Stomach (tissue), 9 donors: ENCODE data around the gene SLC25A26. TPM values are rescaled to one million over a fixed set of nuclear protein-coding genes. Genes with fewer than 3 reads are reported as not detected.

Source experiments
- DNase-seq, 2 donors: peaks; one replicate each; pipeline versions ENCODE4 v3.0.0 to v3.0.0-alpha.2; 2013 to 2019
- H3K27ac ChIP-seq, 5 donors: fragments of 200-600 bp in 4 of 5; sonication (generic) in 4 of 5; one replicate each; pipeline ENCODE4 v1.5.1; 2013 to 2019; ENCODE audit warnings: mild to moderate bottlenecking in 1 of 5, moderate library complexity in 1 of 5
- H3K27me3 ChIP-seq, 3 donors: fragments of 200-600 bp; sonication (generic); one replicate each; pipeline ENCODE4 v1.5.1; 2017 to 2019; ENCODE audit warnings: mixed run types in 1 of 3
- H3K36me3 ChIP-seq, 4 donors: fragments of 200-600 bp; sonication (generic); 1 replicate in 3 of 4; 2 replicates in 1 of 4; pipeline ENCODE4 v1.5.1; 2016 to 2019
- H3K4me1 ChIP-seq, 4 donors: fragments of 200-600 bp; sonication (generic); one replicate each; pipeline ENCODE4 v1.5.1; 2016 to 2019
- H3K4me3 ChIP-seq, 4 donors: fragments of 200-600 bp; sonication (generic) in 3 of 4; one replicate each; pipeline ENCODE4 v1.5.1; 2016 to 2019; ENCODE audit warnings: mild to moderate bottlenecking in 1 of 4
- H3K9me3 ChIP-seq, 4 donors: fragments of 200-600 bp; sonication (generic); one replicate each; pipeline ENCODE4 v1.5.1; 2016 to 2019
- EP300 ChIP-seq: sonication (generic); formaldehyde crosslinking; IDR thresholded peaks from one replicate; pipeline ENCODE4 v1.6.1; 2017; ENCODE audit warnings: antibody characterized with exemption
- POLR2A ChIP-seq, 4 donors: fragments of 450-650 bp; IDR thresholded peaks; one replicate each; pipeline ENCODE4 v1.6.1; 2016; ENCODE audit warnings: antibody characterized with exemption in 4 of 4, control low read depth in 2 of 4, mild to moderate bottlenecking in 1 of 4, moderate library complexity in 1 of 4
- POLR2AphosphoS5 ChIP-seq, 3 donors: sonication (generic); formaldehyde crosslinking; IDR thresholded peaks; one replicate each; pipeline ENCODE4 v1.6.1; 2016; ENCODE audit warnings: antibody characterized with exemption in 3 of 3
- WGBS, 5 donors: extraction: QIAGEN DNeasy Blood & Tissue Kit in 3 of 5; methylation state at CpG; one replicate each; pipeline versions ENCODE4 v1.1.5 to v1.1.7; 2013 to 2018; 5-methylcytosine and 5-hydroxymethylcytosine counted together
- intact Hi-C: fragments of 100-400 bp; cut with DNase I; formaldehyde crosslinking; loops from one replicate; pipeline ENCODE4 v1.15.1; 2023; ENCODE audit warnings: low total_unique reads
- polyA plus RNA-seq, 3 donors: library from polyadenylated mRNA; stranded (reverse); fragments of 200-250 nt; gene quantifications; one replicate each; pipeline ENCODE4 v1.2.3, GENCODE V29; 2013
- total RNA-seq, 5 donors: library from RNA; depleted of rRNA; stranded (reverse); fragments of >200 nt; gene quantifications; one replicate each; pipeline versions ENCODE4 v1.1.0 to v1.2.3, GENCODE V29; 2014 to 2016
- TF ChIP-seq, protein P1 (sequence below), 7 experiments: fragments of 450-650 bp in 4 of 7; fragments of 200-600 bp in 3 of 7; sonication (generic) in 3 of 7; IDR thresholded peaks; one replicate each; pipeline ENCODE4 v1.5.1; 2016 to 2019; ENCODE audit warnings: antibody characterized with exemption in 7 of 7, control low read depth in 2 of 7, mild to moderate bottlenecking in 1 of 7
- donor health status: healthy with polysubstance abuse.
- donor health status: Bipolar disorder and iron deficiency.
- donor health status: healthy.

SLC25A26 gene
- total and polyA plus RNA-seq, 8 donors, result 1.2 to 26.6 (median 14.1) TPM

DNA sequence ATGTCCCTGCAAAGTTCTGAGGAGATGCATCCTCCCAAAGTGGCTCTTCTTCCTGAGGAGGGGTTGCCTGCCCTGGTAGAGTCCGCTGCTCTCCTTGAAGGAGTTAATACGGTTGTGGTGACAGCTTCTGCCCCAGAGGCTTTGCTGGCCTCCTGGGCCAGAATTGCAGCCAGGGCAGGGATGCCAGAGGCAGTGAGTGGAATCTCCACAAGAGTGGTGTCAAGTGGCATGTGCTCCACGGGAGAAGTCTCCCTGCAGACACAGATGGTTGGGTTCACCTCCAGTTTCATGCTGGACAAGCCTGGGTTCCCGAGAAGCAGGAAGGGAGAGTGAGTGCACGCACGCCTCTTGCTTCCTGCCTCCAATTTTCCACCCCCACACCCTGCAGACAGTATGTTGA lies 105.5 kb downstream of the SLC25A26 start:
- Histone ChIP-seq H3K4me1 (no peaks in the 10 kb centered on the region), H3K27ac (no peak overlapping the region), H3K4me3 (no peak overlapping the region), H3K9me3 (peaks cover 0 to 9% (median 0%) of the 10 kb centered on the region in 4 donors), H3K27me3 (no peaks in the 10 kb centered on the region), H3K36me3 (no peaks in the 10 kb centered on the region)
- WGBS, 5 donors, result 74 to 96% (median 90%) methylated on average over 5 to 6 of the region's 6 CpGs
- DNase-seq, result no peak
- TF ChIP-seq, protein P1, sequence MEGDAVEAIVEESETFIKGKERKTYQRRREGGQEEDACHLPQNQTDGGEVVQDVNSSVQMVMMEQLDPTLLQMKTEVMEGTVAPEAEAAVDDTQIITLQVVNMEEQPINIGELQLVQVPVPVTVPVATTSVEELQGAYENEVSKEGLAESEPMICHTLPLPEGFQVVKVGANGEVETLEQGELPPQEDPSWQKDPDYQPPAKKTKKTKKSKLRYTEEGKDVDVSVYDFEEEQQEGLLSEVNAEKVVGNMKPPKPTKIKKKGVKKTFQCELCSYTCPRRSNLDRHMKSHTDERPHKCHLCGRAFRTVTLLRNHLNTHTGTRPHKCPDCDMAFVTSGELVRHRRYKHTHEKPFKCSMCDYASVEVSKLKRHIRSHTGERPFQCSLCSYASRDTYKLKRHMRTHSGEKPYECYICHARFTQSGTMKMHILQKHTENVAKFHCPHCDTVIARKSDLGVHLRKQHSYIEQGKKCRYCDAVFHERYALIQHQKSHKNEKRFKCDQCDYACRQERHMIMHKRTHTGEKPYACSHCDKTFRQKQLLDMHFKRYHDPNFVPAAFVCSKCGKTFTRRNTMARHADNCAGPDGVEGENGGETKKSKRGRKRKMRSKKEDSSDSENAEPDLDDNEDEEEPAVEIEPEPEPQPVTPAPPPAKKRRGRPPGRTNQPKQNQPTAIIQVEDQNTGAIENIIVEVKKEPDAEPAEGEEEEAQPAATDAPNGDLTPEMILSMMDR (IDR thresholded peaks at IDR 0.05), result no peak
- no peak for TF ChIP-seq POLR2AphosphoS5 (IDR thresholded peaks at IDR 0.05)
- TF ChIP-seq EP300, result no peak
- TF ChIP-seq POLR2A (IDR thresholded peaks at IDR 0.05), result no peak
- intact Hi-C loops, result no loop called here

GRCh38 chr3:66335671-66336070 lies 114.9 kb downstream of the SLC25A26 start:
- no peak overlapping the region for H3K27ac ChIP-seq
- no peaks in the 10 kb centered on the region for H3K27me3 ChIP-seq
- H3K36me3 ChIP-seq, result no peaks in the 10 kb centered on the region
- H3K4me1 ChIP-seq, result peaks cover 0 to 15% (median 0%) of the 10 kb centered on the region in 4 donors
- TF ChIP-seq EP300, result no peak
- no peak for TF ChIP-seq POLR2AphosphoS5 (IDR thresholded peaks at IDR 0.05)
- no peak for TF ChIP-seq POLR2A (IDR thresholded peaks at IDR 0.05)
- TF ChIP-seq, protein P1 (IDR thresholded peaks at IDR 0.05), result no peak
- H3K4me3 ChIP-seq, result no peak overlapping the region
- WGBS, 5 donors, result 95 to 98% (median 96%) methylated on average over 2 of the region's 2 CpGs
- DNase-seq, result no peak
- H3K9me3 ChIP-seq, result no peaks in the 10 kb centered on the region
- intact Hi-C loops, result no loop called here

GRCh38 chr3:66336333-66336766 lies 115.5 kb downstream of the SLC25A26 start:
- Histone ChIP-seq H3K27me3 (no peaks in the 10 kb centered on the region), H3K4me1 (peaks cover 0 to 15% (median 0%) of the 10 kb centered on the region in 4 donors), H3K4me3 (no peak overlapping the region), H3K27ac (no peak overlapping the region), H3K9me3 (no peaks in the 10 kb centered on the region), H3K36me3 (no peaks in the 10 kb centered on the region)
- intact Hi-C loops, result no loop called here
- 19 to 36% (median 31%) methylated on average over 4 of the region's 4 CpGs for WGBS, 5 donors
- TF ChIP-seq POLR2A (IDR thresholded peaks at IDR 0.05), result no peak
- TF ChIP-seq, protein P1 (IDR thresholded peaks at IDR 0.05), result no peak
- TF ChIP-seq EP300, result no peak
- no peak for TF ChIP-seq POLR2AphosphoS5 (IDR thresholded peaks at IDR 0.05)
- DNase-seq, result peak in 1 of 2 donors; percentile 32

DNA sequence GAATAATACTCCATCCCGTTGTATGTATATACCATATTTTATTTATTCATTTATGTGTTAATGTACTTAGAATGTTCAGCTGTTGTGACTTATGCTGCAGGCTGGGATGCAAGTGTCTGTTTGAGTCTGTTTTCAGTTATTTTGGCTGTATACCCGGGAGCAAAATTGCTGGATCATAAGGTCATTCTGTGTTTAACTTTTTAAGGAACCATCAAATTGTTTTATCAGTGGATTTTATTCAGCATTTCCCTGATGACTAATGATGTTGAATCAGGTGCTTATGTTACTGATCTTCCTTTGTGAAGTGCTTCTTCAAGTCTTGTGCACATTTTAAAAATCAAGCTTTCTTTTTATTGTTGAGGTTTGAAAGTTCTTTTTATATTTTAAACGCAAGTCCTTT lies 118.1 kb downstream of the SLC25A26 start:
- DNase-seq, result no peak
- intact Hi-C loops, result no loop called here
- 78 to 88% (median 86%) methylated on average over 3 of the region's 3 CpGs for WGBS, 5 donors
- H3K27me3 ChIP-seq, result no peaks in the 10 kb centered on the region
- no peak for TF ChIP-seq EP300
- TF ChIP-seq, protein P1 (IDR thresholded peaks at IDR 0.05), result no peak
- no peak for TF ChIP-seq POLR2A (IDR thresholded peaks at IDR 0.05)
- TF ChIP-seq POLR2AphosphoS5 (IDR thresholded peaks at IDR 0.05), result no peak
- H3K4me3 ChIP-seq, result no peak overlapping the region
- H3K9me3 ChIP-seq, result no peaks in the 10 kb centered on the region
- peaks cover 0 to 15% (median under 1%) of the 10 kb centered on the region in 4 donors for H3K4me1 ChIP-seq
- no peaks in the 10 kb centered on the region for H3K36me3 ChIP-seq
- H3K27ac ChIP-seq, result no peak overlapping the region
